Left lung (tissue), 10 donors: Measurements from ENCODE around the gene LYSMD2. TPM values are rescaled to one million over a fixed set of nuclear protein-coding genes. Genes with fewer than 3 reads are reported as not detected.

Experiments
- ATAC-seq: fragments of 200-7000 bp; cut with Tn5 transposase; one replicate; pipeline ENCODE4 v1.9.1; 2020; ENCODE audit warnings: moderate library complexity
- DNase-seq, 4 donors: peaks; one replicate each; pipeline ENCODE4 v3.0.0-alpha.2; 2013 to 2020
- H3K27ac ChIP-seq, 2 donors: fragments of 200-600 bp; sonication (generic) in 1 of 2; one replicate each; pipeline versions ENCODE4 v1.5.0 to v1.8.0; 2020 to 2021
- H3K27me3 ChIP-seq, 2 donors: fragments of 200-600 bp; sonication (generic) in 1 of 2; one replicate each; pipeline versions ENCODE4 v1.5.0 to v1.8.0; 2020 to 2021
- H3K36me3 ChIP-seq, 2 donors: fragments of 200-600 bp; sonication (generic) in 1 of 2; one replicate each; pipeline versions ENCODE4 v1.5.0 to v1.8.0; 2020 to 2021
- H3K4me1 ChIP-seq, 2 donors: fragments of 200-600 bp; one replicate each; pipeline ENCODE4 v1.8.0; 2021
- H3K4me3 ChIP-seq, 2 donors: fragments of 200-600 bp; sonication (generic) in 1 of 2; one replicate each; pipeline versions ENCODE4 v1.5.0 to v1.8.0; 2020 to 2021; ENCODE audit warnings: mild to moderate bottlenecking in 1 of 2
- H3K9me3 ChIP-seq, 2 donors: fragments of 200-600 bp; sonication (generic) in 1 of 2; one replicate each; pipeline versions ENCODE4 v1.5.0 to v1.8.0; 2020 to 2021
- CTCF ChIP-seq, 2 donors: fragments of 200-600 bp; sonication (generic) in 1 of 2; IDR thresholded peaks; one replicate each; pipeline versions ENCODE4 v1.5.0 to v1.8.0; 2021; ENCODE audit warnings: antibody characterized with exemption in 2 of 2
- intact Hi-C, 2 donors: fragments of 100-400 bp; cut with DNase I; formaldehyde crosslinking; loops; one replicate each; pipeline versions ENCODE4 v1.11.2 to v1.14.2; 2022
- polyA plus RNA-seq, 6 donors: library from polyadenylated mRNA; unstranded; fragments of 120-200 nt; gene quantifications; one replicate each; pipeline ENCODE4 v1.2.1, GENCODE V29; 2013; ENCODE audit not compliant: insufficient read length in 6 of 6
- total RNA-seq, 2 donors: library from RNA; stranded (reverse); fragmentation: NEBNext Ultra II Directional; extraction: Animal tissue kit (Norgen Biotek cat#: 25700); gene quantifications; one replicate each; pipeline ENCODE4 v1.2.1, GENCODE V29; 2021
- donor health status: DM: no; HTN: yes; CAD: no.
- donor health status: DM: no; HTN: no; CAD: no.

Gene LYSMD2
- total and polyA plus RNA-seq, 8 donors: 5.2 to 19.6 (median 6.0) TPM

- TF ChIP-seq CTCF (IDR thresholded peaks at IDR 0.05): no peak
- no peaks in the 10 kb centered on the region for H3K4me1 ChIP-seq
- no peak overlapping the region for H3K4me3 ChIP-seq
- H3K27me3 ChIP-seq: peaks cover 0 to 4% of the 10 kb centered on the region in 2 donors
- intact Hi-C loops: no loop called here
- DNase-seq (no peak), ATAC-seq (no peak)
- H3K9me3 ChIP-seq: no peaks in the 10 kb centered on the region
- no peaks in the 10 kb centered on the region for H3K36me3 ChIP-seq
- no peak overlapping the region for H3K27ac ChIP-seq
Observed at GRCh38 chr15:51692154-51692553, 45.3 kb downstream of the LYSMD2 start.

- Histone ChIP-seq H3K27me3 (peaks cover 4 to 15% of the 10 kb centered on the region in 2 donors), H3K36me3 (no peaks in the 10 kb centered on the region), H3K4me3 (no peak overlapping the region), H3K4me1 (no peaks in the 10 kb centered on the region), H3K27ac (no peak overlapping the region), H3K9me3 (no peaks in the 10 kb centered on the region)
- no peak for ATAC-seq
- intact Hi-C loops: no loop called here
- DNase-seq: no peak
- no peak for TF ChIP-seq CTCF (IDR thresholded peaks at IDR 0.05)
Observed at GRCh38 chr15:51688863-51689262, 48.6 kb downstream of the LYSMD2 start.

- no peak overlapping the region for H3K4me3 ChIP-seq
- intact Hi-C loops: no loop called here
- no peaks in the 10 kb centered on the region for H3K9me3 ChIP-seq
- DNase-seq (no peak), ATAC-seq (no peak)
- H3K27me3 ChIP-seq: peaks cover 9 to 28% of the 10 kb centered on the region in 2 donors
- no peaks in the 10 kb centered on the region for H3K36me3 ChIP-seq
- H3K27ac ChIP-seq: no peak overlapping the region
- no peaks in the 10 kb centered on the region for H3K4me1 ChIP-seq
- no peak for TF ChIP-seq CTCF (IDR thresholded peaks at IDR 0.05)
Observed at GRCh38 chr15:51687565-51687964, 49.9 kb downstream of the LYSMD2 start.

GRCh38 chr15:51681303-51681963, 56.0 kb downstream of the LYSMD2 start, which contains the start of gene SCG3:
SCG3 (plus strand) TSS chr15:51681503; CDS start chr15:51681756, 253 bp downstream.
- ATAC-seq (peak; percentile 100), DNase-seq (peak; percentile 61 to 92 (median 82))
- H3K4me3 ChIP-seq: peak within 1 kb of the TSS in 1 of 2 donors; percentile 8
- H3K27ac ChIP-seq: no peak within 1 kb of the TSS
- intact Hi-C loops: no loop called here
- H3K36me3 ChIP-seq: no peaks in the 10 kb centered on the region
- TF ChIP-seq CTCF (IDR thresholded peaks at IDR 0.05): no peak
- peaks cover 0 to 4% of the 10 kb centered on the region in 2 donors for H3K4me1 ChIP-seq
- H3K27me3 ChIP-seq: peaks cover 14 to 55% of the 10 kb centered on the region in 2 donors
- no peaks in the 10 kb centered on the region for H3K9me3 ChIP-seq

- intact Hi-C loops: no loop called here
- Histone ChIP-seq H3K27me3 (peaks cover 14 to 52% of the 10 kb centered on the region in 2 donors), H3K36me3 (no peaks in the 10 kb centered on the region), H3K4me3 (no peak overlapping the region), H3K4me1 (peaks cover 0 to 4% of the 10 kb centered on the region in 2 donors), H3K9me3 (no peaks in the 10 kb centered on the region), H3K27ac (no peak overlapping the region)
- no peak for TF ChIP-seq CTCF (IDR thresholded peaks at IDR 0.05)
- ATAC-seq: no peak
- no peak for DNase-seq
Observed at GRCh38 chr15:51680321-51680720, 57.1 kb downstream of the LYSMD2 start.
